Neural progenitor cell (in vitro differentiated cells): Measurements from ENCODE around the gene EPHA1.

ENCODE experiments used
- CTCF ChIP-seq: fragments of 200-600 bp; sonication (generic); IDR thresholded peaks from 2 replicates; pipeline ENCODE4 v1.5.1; 2017; ENCODE audit warnings: antibody characterized with exemption, mild to moderate bottlenecking
- EZH2 ChIP-seq: fragments of 200-600 bp; sonication (generic); IDR thresholded peaks from 2 replicates; pipeline ENCODE4 v1.6.1; 2017; ENCODE audit warnings: antibody characterized with exemption, mild to moderate bottlenecking, moderate library complexity

GRCh38 chr7:143456992-143457793, 48.5 kb upstream of the EPHA1 start:
- no peak for TF ChIP-seq CTCF
- no peak for TF ChIP-seq EZH2
